ENCODE data around the gene MFGE8.

The MFGE8 gene

GRCh38 chr15:88918738-88919137 is 5.6 kb upstream of the MFGE8 start:
- peak; percentile 62 for DNase-seq

DNA sequence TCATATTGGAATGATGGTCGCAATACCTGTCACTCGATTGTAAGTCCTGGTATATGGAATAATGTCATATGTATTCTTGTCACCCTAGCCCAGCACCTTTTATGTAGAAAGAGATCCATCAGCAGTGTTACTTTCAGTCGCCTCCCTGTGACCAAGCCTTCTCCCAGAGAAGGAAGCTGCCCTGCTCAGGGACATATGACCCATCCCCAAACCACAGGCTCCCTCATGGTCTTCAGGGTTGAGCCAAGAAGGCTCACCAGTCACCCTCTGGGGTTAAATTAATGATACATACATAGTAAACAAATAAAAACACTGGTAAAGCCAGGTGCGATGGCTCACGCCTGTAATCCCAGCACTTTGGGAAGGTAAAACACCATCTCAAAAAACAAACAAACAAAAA is 4.6 kb upstream of the MFGE8 start:
- DNase-seq: no peak

- no peak for DNase-seq
Observed at GRCh38 chr15:88915354-88915753, 2.2 kb upstream of the MFGE8 start.

DNA sequence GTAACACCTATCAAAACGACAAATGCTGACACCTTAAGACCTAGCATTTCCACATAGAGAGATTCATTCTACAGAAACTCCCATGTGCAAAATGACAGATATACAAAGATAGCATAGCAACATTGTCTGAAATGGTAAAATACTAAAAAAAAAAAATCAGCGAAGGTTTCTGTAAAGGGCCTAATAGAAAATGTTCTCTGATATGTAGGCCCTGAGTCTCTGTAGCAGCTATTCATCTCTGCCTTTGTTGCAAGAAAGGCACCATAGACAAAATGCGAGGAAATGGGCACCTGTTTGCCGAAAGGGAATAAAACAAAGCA is 631 bp upstream of the MFGE8 start:
- DNase-seq: no peak

GRCh38 chr15:88912500-88912921 is 668 bp downstream of the MFGE8 start:
- DNase-seq: no peak

DNA sequence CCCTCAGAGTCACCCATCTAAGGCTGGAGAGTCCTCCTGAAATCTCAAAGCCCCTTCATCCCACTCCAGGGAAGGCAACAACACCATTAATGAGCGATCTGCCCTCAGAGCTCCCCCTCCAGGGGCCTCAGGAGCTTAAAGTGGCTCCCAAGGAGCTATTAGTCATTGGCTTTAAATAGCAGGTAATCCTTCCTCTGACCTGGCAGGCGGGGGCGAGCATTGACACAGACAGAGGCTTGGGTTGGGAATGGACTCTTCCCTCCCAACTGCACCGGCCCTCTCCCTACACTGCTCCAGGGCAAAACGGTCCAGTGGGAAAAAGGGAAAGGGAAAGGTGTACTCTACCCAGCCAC is 1.4 kb downstream of the MFGE8 start:
- no peak for DNase-seq

- DNase-seq: no peak
Observed at GRCh38 chr15:88909956-88910831, 3.0 kb downstream of the MFGE8 start.

- no peak for DNase-seq
Observed at GRCh38 chr15:88908697-88909621, 4.2 kb downstream of the MFGE8 start.

- no peak for DNase-seq
Observed at GRCh38 chr15:88908123-88908522, 5.1 kb downstream of the MFGE8 start.

DNA sequence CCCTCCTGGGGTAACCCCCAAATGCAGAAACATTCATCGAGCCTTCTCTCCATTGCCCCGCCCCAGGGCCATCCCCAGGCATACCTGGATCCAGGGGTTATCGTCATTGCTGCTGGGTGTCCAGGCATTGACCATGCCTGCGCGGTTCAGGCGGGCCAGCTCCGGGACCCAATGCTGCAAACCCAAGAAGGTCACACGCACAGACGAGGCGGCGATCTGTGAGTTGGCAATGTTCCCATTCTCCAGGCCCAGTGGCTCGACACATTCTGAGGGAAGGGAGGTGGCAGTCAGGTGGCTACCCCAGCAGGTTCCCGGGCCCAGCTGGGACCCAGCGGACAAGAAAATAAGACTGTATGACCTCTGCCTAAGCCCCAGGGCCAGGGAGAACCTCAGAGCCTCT is 6.1 kb downstream of the MFGE8 start:
- DNase-seq: no peak

DNA sequence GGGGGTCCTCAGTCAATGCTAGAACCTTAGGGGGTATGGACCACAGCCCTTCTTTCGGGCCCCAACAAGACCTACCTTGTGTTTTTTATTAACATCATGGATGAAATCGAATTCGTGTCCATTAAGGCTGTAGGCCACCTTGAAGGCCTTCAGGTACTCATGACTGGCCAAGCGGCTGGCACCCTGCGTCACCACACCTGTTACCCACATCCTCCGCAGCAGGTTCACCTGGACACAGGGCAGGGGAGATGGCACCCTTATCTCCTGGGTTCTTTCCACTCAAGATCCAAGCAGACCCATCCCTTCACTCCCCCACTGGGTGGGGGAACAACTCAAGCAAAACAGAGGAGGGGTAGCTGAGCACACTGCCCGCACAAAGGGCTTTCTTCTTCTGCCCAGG is 6.6 kb downstream of the MFGE8 start:
- DNase-seq: no peak

GRCh38 chr15:88906130-88906529 is 7.0 kb downstream of the MFGE8 start:
- no peak for DNase-seq

- no peak for DNase-seq
Observed at GRCh38 chr15:88905576-88905975, 7.6 kb downstream of the MFGE8 start.

DNA sequence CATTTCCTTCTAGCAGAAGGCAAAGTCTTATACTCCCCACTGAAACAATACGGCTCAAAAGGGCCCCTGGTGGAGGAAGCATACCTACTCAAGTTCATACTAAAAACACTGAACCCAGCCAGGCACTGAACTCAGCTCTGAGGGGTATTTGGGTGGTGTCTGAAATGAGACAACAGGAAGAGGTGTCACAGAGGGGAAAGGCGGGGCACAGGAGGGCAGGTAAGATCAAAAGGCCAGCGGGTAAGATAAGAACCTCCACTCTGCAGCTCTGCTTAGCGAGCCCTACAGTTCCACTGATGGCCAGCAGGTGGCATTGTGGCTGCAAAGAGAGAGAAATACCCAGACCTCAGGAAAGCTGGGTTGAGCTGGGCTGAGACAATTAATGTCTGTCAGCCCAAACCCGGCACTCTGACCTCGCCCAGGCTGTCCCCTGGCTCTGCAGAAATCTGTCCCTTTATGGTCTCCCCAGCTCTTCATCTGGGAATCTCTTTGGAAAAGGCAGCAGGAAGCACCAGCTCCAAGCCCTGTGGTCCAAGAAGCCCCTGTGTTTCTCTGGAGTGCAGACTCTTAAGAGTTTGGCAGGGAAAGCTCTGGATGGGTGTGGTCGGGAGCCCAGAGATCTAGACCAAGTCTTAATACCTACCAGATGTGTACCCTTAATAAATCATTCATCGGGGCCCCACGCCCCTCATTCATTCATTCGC is 8.4 kb downstream of the MFGE8 start:
- peak; percentile 91 for DNase-seq

GRCh38 chr15:88904257-88904623 is 8.9 kb downstream of the MFGE8 start:
- DNase-seq: no peak

DNA sequence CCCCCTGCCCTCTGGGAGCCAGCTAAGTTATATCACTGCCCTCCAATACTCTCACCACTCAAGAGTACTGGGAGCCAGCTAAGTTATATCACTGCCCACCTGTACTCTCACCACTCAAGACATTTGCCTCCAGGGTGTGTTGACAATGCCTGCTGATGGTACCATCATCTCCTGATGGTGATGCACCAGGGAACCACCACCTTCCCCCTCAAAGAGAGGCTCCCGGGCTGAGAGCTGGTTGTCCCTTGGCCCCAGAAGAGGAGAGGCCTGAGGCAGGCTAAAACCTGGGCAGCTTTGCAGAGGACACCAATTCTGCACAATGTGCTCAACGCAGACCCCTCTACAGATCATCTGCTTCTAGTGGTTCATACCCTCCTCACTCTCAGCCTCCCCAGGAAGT is 10.3 kb downstream of the MFGE8 start:
- DNase-seq: no peak

DNA sequence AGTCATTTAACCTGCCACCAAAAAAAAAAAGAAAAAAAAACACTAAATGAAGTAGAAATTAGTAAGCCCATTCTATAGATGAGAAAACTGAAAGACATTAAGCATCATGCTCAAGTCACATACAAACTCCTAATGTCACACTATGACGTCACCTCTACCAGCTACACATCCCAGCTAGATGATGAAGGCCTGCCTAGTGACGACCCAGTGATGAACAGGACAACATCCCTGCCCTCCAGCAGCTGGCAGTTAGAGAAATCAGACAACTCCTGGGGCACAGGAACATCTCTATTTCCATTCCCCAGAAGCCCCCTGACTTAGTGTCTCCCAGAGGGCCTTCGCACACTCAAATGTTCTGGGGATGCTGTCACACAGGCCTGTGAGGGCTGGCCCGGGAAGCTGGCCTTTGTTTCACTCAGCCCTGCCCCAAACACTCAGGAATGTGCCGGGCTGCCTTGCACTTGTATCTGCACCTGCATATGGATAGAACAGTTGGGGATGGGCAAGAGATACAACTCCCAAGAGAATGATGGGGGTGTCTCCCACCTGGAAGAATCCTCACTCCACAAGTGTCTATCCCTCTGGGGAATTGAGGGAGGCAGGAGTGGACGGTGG is 10.9 kb downstream of the MFGE8 start:
- DNase-seq: no peak

DNA sequence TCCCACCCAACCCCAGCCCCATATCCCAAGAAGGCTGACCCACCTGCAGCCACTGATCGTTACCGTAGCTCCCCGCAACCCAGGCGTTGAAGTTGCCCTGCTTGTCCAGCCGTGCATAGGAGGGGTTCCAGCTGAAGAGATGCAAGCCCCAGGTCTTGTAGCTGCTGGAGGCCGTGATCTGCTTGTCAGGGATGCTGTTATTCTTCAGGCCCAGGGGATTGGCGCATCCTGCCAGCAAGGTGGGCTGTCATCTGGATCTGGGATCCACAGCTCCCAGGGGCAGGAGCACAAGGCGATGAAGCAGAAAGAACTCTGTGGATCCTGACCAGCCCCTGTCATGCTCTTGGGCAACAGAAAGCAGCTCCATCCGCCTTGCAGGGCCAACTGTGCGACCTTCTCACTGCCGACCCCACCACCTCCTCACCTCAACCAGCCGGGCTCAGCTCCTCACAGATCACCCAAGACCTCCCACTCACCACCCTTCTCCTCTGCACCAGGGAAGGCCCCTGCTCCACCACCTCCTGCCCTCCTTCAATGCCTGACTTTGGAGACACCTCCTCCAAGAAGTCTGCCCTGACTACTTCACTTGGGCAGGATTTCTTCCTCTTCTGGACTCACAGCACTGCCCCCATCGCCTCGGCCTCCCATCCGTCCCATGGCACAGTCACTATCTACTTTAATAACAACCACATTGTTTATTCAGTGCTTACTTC is 11.5 kb downstream of the MFGE8 start:
- no peak for DNase-seq

- no peak for DNase-seq
Observed at GRCh38 chr15:88900982-88901418, 12.2 kb downstream of the MFGE8 start.

DNA sequence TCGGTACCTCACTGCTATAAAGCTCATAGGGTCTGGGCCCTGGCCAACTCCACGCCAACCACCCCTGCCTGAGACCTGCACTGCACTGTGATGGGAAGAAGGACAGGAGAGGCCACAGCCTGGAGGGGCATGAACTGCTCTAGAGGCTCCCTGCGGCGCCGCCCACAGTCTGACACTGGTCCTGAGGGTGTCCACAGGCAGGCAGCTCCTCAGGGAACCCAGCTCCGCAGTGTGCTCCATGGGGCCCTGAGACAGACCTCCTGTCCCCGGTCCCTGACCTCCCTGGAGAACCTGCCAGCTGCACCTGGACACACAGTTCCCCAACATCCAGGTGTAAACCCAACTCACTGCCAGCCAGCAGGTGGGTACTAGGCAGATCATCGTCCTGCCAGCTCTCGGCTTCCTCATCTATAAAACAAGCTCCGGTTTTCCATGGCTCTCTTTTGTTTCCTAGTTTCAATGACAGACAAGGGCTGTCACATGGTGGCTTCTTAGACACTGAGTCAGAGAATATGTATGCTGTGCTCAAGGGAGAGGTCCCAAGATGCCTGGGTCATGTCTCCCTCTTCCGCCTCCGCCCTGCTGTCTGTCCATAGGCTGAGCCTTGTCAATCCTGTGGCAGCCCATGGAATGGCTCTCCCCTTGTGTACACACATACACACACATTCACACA is 12.7 kb downstream of the MFGE8 start:
- no peak for DNase-seq

- DNase-seq: no peak
Observed at GRCh38 chr15:88899251-88899650, 13.9 kb downstream of the MFGE8 start.

- DNase-seq: no peak
Observed at GRCh38 chr15:88898736-88899135, 14.4 kb downstream of the MFGE8 start.

Data from stimulated activated CD4-positive, alpha-beta T cell treated with anti-CD3 and anti-CD28 coated beads, Interleukin-4, amount 100 ng/mL, for 24 hours (primary cell).